ENCODE measurements around the gene PLIN1. TPM values are rescaled to one million over a fixed set of nuclear protein-coding genes. Genes with fewer than 3 reads are reported as not detected.

Gene PLIN1
- total and polyA plus RNA-seq, 2 of the 4 experiments (the other 2 are of a cell fraction), result under 0.01 to 0.07 TPM

DNA sequence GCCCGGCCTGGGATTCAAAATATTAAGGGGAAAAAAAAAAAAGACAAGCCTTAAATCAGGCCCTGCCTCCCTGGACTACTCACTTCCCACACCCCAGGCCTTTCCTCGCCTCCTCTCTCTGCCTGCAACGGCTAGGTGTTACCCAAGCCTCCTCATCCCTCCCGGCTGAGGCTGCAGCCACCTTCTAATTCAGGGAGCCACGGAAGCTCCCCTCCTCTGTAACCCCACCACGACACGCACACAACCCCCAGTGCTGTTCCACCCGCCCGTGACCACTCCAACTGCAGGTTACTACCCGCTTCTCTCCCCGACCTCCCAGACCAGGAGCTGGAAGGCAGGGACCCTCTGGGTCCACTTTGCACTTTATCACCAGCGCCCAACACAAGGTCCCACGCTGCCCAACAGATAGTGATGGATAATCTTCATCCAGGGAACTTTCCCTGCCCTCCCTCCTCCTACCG is 24.8 kb downstream of the PLIN1 start:
- H3K27me3 ChIP-seq (ENCODE audit: control insufficient read depth, insufficient read depth, low read length), result no peaks in the 10 kb centered on the region
- peak overlapping the region; percentile 71 for H3K9ac ChIP-seq (ENCODE audit: low read depth, low read length)
- peaks cover 5% of the 10 kb centered on the region for H3K4me1 ChIP-seq (ENCODE audit: control insufficient read depth, insufficient read depth, low read length)
- H3K4me3 ChIP-seq (ENCODE audit: insufficient read depth, low read depth, low read length), result peak overlapping the region; percentile 95
- in situ Hi-C loops (cut with MboI; ENCODE audit: low sequenced_read_pairs), result no loop called here
- H2BK120ac ChIP-seq (ENCODE audit: low read depth, low read length), result no peak overlapping the region
- H3K23ac ChIP-seq (ENCODE audit: low read depth, low read length), result peak overlapping the region; percentile 70
- H3K4me2 ChIP-seq (ENCODE audit: low read depth, low read length), result peak overlapping the region; percentile 87
- ATAC-seq (ENCODE audit: low read depth) (peak; percentile 6), DNase-seq (peak; percentile 36)
- peaks cover 10% of the 10 kb centered on the region for H3K9me1 ChIP-seq (ENCODE audit: insufficient read depth, low read length)
- H2AK5ac ChIP-seq (ENCODE audit: low read depth, low read length), result peak overlapping the region; percentile 51; the same call in 1 of the 2 replicates
- CTCF ChIA-PET, result no interaction called here
- H3K56ac ChIP-seq (ENCODE audit: extremely low read depth, insufficient read depth, low read length), result no peak overlapping the region; the same call in 1 of the 2 replicates
- peak overlapping the region; percentile 93 for H2AFZ ChIP-seq (replicated peaks; ENCODE audit: low read length, poor library complexity)
- H3K79me1 ChIP-seq (ENCODE audit: low read depth in 1 of 2, low read length in 2 of 2), result peaks cover 16 to 38% of the 10 kb centered on the region in 2 experiments
- no peak overlapping the region for H4K91ac ChIP-seq (ENCODE audit: insufficient read depth, low read depth, low read length)
- WGBS, 2 experiments (ENCODE audit: extremely low coverage in 2 of 2, insufficient read length in 1 of 2), result 18% methylated on average over 11 of the region's 14 CpGs; no CpG with 5 or more reads in 1 of the 2 experiments
- intact Hi-C loops (cut with micrococcal nuclease), result no loop called here
- no peak overlapping the region for H2BK20ac ChIP-seq (ENCODE audit: low read depth, low read length)
- 0 out of 2 replicates have a peak overlapping the region, but pooled peaks have one; percentile 7 for H4K5ac ChIP-seq (ENCODE audit: low read depth, low read length)
- peak overlapping the region; percentile 94 for H2AK9ac ChIP-seq (replicated peaks; ENCODE audit: low read depth, low read length, poor library complexity)
- H2BK5ac ChIP-seq (ENCODE audit: low read depth, low read length, poor library complexity, severe bottlenecking), result no peak overlapping the region
- BruUV-seq (replicated peaks), result no TSS peak
- H3K27ac ChIP-seq (ENCODE audit: insufficient read depth, low read length), result peak overlapping the region; percentile 14; the same call in 1 of the 2 replicates
- H4K8ac ChIP-seq (ENCODE audit: low read depth in 2 of 2, low read length in 2 of 2), result peak overlapping the region in 1 of 2 experiments; percentile 12; a peak in 2 of 4 replicates
- H3K4ac ChIP-seq (ENCODE audit: low read depth, low read length), result peak overlapping the region; percentile 70
- H2BK15ac ChIP-seq (ENCODE audit: low read depth, low read length), result no peak overlapping the region
- H3K14ac ChIP-seq (replicated peaks; ENCODE audit: low read depth, low read length), result no peak overlapping the region; the same call in 1 of the 2 replicates
- no peaks in the 10 kb centered on the region for H3K9me3 ChIP-seq (ENCODE audit: control insufficient read depth, insufficient read depth, low read length)
- dilution Hi-C loops (cut with HindIII; ENCODE audit: low sequenced_read_pairs, unreplicated experiment), result no loop called here
- H3K18ac ChIP-seq (ENCODE audit: low read depth, low read length), result no peak overlapping the region
- TF ChIP-seq POLR2A (IDR thresholded peaks at IDR 0.05; ENCODE audit: low read depth, low read length) (no peak), MAFK (IDR thresholded peaks at IDR 0.05; ENCODE audit: low read depth, low read length) (no peak), USF2 (IDR thresholded peaks at IDR 0.05; ENCODE audit: low read depth, low read length) (no peak), SMC3 (IDR thresholded peaks at IDR 0.05; ENCODE audit: low read depth, low read length) (no peak), CHD1 (IDR thresholded peaks at IDR 0.05; ENCODE audit: low read depth, low read length) (no peak), CEBPB (IDR thresholded peaks at IDR 0.05; ENCODE audit: low read depth, low read length) (no peak), BHLHE40 (IDR thresholded peaks at IDR 0.05; ENCODE audit: low read depth, low read length) (no peak), NFE2L2 (IDR thresholded peaks at IDR 0.05; ENCODE audit: low read depth, low read length) (no peak), FOS (IDR thresholded peaks at IDR 0.05; ENCODE audit: low read depth, low read length) (no peak), RAD21 (IDR thresholded peaks at IDR 0.05; ENCODE audit: low read length) (no peak), MAZ (IDR thresholded peaks at IDR 0.05; ENCODE audit: borderline replicate concordance, low read depth, low read length) (no peak), RFX5 (IDR thresholded peaks at IDR 0.05; ENCODE audit: low read depth, low read length) (no peak), MXI1 (IDR thresholded peaks at IDR 0.05; ENCODE audit: borderline replicate concordance, low read depth, low read length) (no peak), RCOR1 (IDR thresholded peaks at IDR 0.05; ENCODE audit: insufficient replicate concordance, low read length) (no peak)
- TF ChIP-seq, protein P1, sequence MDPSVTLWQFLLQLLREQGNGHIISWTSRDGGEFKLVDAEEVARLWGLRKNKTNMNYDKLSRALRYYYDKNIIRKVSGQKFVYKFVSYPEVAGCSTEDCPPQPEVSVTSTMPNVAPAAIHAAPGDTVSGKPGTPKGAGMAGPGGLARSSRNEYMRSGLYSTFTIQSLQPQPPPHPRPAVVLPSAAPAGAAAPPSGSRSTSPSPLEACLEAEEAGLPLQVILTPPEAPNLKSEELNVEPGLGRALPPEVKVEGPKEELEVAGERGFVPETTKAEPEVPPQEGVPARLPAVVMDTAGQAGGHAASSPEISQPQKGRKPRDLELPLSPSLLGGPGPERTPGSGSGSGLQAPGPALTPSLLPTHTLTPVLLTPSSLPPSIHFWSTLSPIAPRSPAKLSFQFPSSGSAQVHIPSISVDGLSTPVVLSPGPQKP (IDR thresholded peaks at IDR 0.05; ENCODE audit: borderline replicate concordance, low read depth, low read length), result no peak
- TF ChIP-seq, protein P2, sequence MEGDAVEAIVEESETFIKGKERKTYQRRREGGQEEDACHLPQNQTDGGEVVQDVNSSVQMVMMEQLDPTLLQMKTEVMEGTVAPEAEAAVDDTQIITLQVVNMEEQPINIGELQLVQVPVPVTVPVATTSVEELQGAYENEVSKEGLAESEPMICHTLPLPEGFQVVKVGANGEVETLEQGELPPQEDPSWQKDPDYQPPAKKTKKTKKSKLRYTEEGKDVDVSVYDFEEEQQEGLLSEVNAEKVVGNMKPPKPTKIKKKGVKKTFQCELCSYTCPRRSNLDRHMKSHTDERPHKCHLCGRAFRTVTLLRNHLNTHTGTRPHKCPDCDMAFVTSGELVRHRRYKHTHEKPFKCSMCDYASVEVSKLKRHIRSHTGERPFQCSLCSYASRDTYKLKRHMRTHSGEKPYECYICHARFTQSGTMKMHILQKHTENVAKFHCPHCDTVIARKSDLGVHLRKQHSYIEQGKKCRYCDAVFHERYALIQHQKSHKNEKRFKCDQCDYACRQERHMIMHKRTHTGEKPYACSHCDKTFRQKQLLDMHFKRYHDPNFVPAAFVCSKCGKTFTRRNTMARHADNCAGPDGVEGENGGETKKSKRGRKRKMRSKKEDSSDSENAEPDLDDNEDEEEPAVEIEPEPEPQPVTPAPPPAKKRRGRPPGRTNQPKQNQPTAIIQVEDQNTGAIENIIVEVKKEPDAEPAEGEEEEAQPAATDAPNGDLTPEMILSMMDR (conservative IDR thresholded peaks at IDR 0.05; ENCODE audit: low read depth, low read length), result no peak
- peaks cover 10% of the 10 kb centered on the region for H3K36me3 ChIP-seq (ENCODE audit: control insufficient read depth, insufficient read depth, low read length)
- POLR2A ChIA-PET (ENCODE audit: unreplicated experiment), result interaction anchor here (0.6 kb wide), 1 partner anchor 11 kb away, joined by 3 read pairs; no protein-coding TSS in a partner anchor
- peaks cover 16% of the 10 kb centered on the region for H4K20me1 ChIP-seq (ENCODE audit: insufficient read depth, low read length)

All from IMR-90 (cell line).